Esophagus squamous epithelium (tissue), 5 donors: ENCODE measurements around the gene NR1H2. TPM values are rescaled to one million over a fixed set of nuclear protein-coding genes. Genes with fewer than 3 reads are reported as not detected.
"Not testable (repeated sequence)": the region's sequence is repeated elsewhere in the genome, so short reads cannot be mapped to it uniquely, and the experiment has no call there.

ENCODE experiments used
- DNase-seq: peaks from one replicate; lab custom pipeline; 2025; lab: John Stamatoyannopoulos, UW
- H3K27ac ChIP-seq, 4 donors: fragments of 200-600 bp; sonication (generic); one replicate each; pipeline ENCODE4 v1.5.1; 2016 to 2019; ENCODE audit warnings: mild to moderate bottlenecking in 1 of 4
- H3K27me3 ChIP-seq, 4 donors: fragments of 200-600 bp; sonication (generic); 1 replicate in 3 of 4; 2 replicates in 1 of 4; pipeline versions ENCODE4 v1.5.1 to v1.6.0; 2017 to 2021; ENCODE audit warnings: antibody characterized with exemption in 1 of 4
- H3K36me3 ChIP-seq, 3 donors: fragments of 200-600 bp; sonication (generic); one replicate each; pipeline ENCODE4 v1.5.1; 2016 to 2019
- H3K4me1 ChIP-seq, 3 donors: fragments of 200-600 bp; sonication (generic); one replicate each; pipeline ENCODE4 v1.5.1; 2017 to 2019
- H3K4me3 ChIP-seq, 4 donors: fragments of 200-600 bp; sonication (generic); 1 replicate in 3 of 4; 2 replicates in 1 of 4; pipeline ENCODE4 v1.5.1; 2016 to 2019; ENCODE audit warnings: mild to moderate bottlenecking in 2 of 4, moderate library complexity in 1 of 4
- H3K9me3 ChIP-seq, 3 donors: fragments of 200-600 bp; sonication (generic); one replicate each; pipeline ENCODE4 v1.5.1; 2016 to 2019
- POLR2A ChIP-seq, 4 donors: fragments of 450-650 bp; IDR thresholded peaks; one replicate each; pipeline ENCODE4 v1.6.1; 2017; ENCODE audit warnings: antibody characterized with exemption in 4 of 4, mild to moderate bottlenecking in 4 of 4, moderate library complexity in 3 of 4
- WGBS, 2 donors: methylation state at CpG; one replicate each; pipeline ENCODE4 v1.1.5; 2018; 5-methylcytosine and 5-hydroxymethylcytosine counted together
- intact Hi-C: fragments of 100-400 bp; cut with DNase I; formaldehyde crosslinking; loops from one replicate; pipeline ENCODE4 v1.15.0; 2022
- total RNA-seq, 4 donors: library from RNA; depleted of rRNA; stranded (reverse); fragments of >200 nt; gene quantifications; one replicate each; pipeline ENCODE4 v1.1.0, GENCODE V29; 2016
- TF ChIP-seq, protein P1 (sequence below), 6 experiments: fragments of 450-650 bp in 4 of 6; fragments of 200-600 bp in 2 of 6; sonication (generic) in 2 of 6; IDR thresholded peaks; one replicate each; pipeline ENCODE4 v1.5.1; 2016 to 2019; ENCODE audit warnings: antibody characterized with exemption in 6 of 6, mild to moderate bottlenecking in 4 of 6, moderate library complexity in 4 of 6
- donor health status: DM: yes; HTN: yes; CAD: no.

Gene NR1H2
- total RNA-seq, 4 donors from 2014 or later = 48.6 to 84.1 (median 68.1) TPM

DNA sequence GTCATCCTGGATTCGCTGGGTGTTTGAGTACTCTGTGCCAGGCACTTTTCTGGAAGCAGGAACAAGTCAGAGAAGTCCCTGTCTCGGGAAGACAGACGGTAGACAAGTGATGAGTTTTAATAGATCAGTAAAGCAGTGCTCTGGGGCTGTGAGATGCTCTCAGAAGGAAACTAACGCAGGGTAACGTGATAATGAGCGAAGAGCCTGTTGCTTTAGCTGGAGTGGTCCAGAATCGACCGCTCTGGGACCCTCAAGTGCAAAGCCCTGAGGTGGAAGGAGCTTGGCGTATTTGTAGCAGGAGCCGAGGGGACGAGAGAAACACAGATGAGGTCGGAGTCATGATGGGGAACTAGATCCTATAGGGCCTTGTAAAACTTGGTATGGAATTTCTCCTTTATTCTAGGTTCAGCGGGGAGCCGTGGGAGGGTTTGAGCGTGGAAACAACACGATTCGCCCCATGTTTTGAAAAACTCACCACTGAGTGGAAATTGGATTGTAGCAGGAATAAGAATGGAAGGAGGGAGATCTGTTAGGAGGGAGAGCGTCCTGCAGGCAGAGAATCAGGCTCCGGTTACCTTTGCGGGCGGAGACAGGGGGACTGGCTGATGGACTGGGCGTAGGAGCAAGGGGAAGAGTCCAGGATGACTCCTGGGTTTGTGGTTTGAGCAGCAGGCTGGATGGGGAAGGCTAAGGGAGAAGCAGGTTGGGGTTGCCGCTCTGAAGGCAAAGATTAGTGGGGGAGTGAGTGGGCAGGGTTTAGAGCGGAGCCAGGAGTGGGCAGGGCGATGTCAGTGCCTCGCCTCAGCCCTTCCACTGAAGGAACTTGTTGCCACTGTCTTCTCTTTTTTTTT lies 8.7 kb downstream of the NR1H2 start:
- Histone ChIP-seq H3K27ac (peak overlapping the region; percentile 75 to 94 (median 91)), H3K4me3 (peak overlapping the region; percentile 60 to 95 (median 83)), H3K4me1 (peaks cover 12 to 37% (median 13%) of the 10 kb centered on the region in 3 donors), H3K27me3 (no peaks in the 10 kb centered on the region), H3K9me3 (no peaks in the 10 kb centered on the region), H3K36me3 (peaks cover 10 to 49% (median 27%) of the 10 kb centered on the region in 3 donors)
- 6 to 10% methylated on average over 26 of the region's 26 CpGs for WGBS, 2 donors
- intact Hi-C loops = no loop called here
- TF ChIP-seq, protein P1, sequence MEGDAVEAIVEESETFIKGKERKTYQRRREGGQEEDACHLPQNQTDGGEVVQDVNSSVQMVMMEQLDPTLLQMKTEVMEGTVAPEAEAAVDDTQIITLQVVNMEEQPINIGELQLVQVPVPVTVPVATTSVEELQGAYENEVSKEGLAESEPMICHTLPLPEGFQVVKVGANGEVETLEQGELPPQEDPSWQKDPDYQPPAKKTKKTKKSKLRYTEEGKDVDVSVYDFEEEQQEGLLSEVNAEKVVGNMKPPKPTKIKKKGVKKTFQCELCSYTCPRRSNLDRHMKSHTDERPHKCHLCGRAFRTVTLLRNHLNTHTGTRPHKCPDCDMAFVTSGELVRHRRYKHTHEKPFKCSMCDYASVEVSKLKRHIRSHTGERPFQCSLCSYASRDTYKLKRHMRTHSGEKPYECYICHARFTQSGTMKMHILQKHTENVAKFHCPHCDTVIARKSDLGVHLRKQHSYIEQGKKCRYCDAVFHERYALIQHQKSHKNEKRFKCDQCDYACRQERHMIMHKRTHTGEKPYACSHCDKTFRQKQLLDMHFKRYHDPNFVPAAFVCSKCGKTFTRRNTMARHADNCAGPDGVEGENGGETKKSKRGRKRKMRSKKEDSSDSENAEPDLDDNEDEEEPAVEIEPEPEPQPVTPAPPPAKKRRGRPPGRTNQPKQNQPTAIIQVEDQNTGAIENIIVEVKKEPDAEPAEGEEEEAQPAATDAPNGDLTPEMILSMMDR (IDR thresholded peaks at IDR 0.05) = no peak
- no peak for TF ChIP-seq POLR2A (IDR thresholded peaks at IDR 0.05)
- no peak for DNase-seq

GRCh38 chr19:50387176-50387867 lies 11.1 kb downstream of the NR1H2 start:
- 81 to 84% methylated on average over 13 to 21 of the region's 21 CpGs for WGBS, 2 donors
- H3K36me3 ChIP-seq = peaks cover 5 to 33% (median 7%) of the 10 kb centered on the region in 3 donors
- H3K27me3 ChIP-seq = no peaks in the 10 kb centered on the region
- DNase-seq = no peak
- intact Hi-C loops = no loop called here
- no peaks in the 10 kb centered on the region for H3K9me3 ChIP-seq
- TF ChIP-seq POLR2A (IDR thresholded peaks at IDR 0.05) = no peak
- TF ChIP-seq, protein P1 (IDR thresholded peaks at IDR 0.05) = no peak
- H3K4me1 ChIP-seq = peaks cover 12 to 27% (median 13%) of the 10 kb centered on the region in 3 donors
- no peak overlapping the region for H3K4me3 ChIP-seq
- no peak overlapping the region for H3K27ac ChIP-seq

DNA sequence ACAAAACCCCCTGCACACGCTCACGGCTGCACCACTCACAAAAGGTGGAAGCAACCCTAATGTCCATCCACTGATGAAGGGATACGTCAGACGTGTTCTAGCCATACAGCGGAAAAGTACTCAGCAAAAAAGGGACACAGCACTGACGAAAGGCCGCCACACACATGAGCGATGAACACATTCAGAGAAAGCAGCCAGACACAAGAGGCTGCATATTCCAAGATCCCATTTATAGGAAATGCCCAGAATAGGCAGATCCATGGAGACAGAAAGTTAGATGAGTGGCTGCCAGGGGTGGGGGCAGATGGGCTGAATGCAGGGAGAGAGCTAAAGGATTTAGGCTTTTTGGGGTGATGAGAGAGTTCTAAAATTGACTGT lies 11.6 kb downstream of the NR1H2 start:
- no peak for DNase-seq
- WGBS, 2 donors = 83 to 89% methylated on average over 7 to 8 of the region's 8 CpGs
- H3K4me1 ChIP-seq = peaks cover 12 to 27% (median 13%) of the 10 kb centered on the region in 3 donors
- H3K36me3 ChIP-seq = peaks cover 1 to 33% (median 5%) of the 10 kb centered on the region in 3 donors
- H3K9me3 ChIP-seq = no peaks in the 10 kb centered on the region
- TF ChIP-seq, protein P1 (IDR thresholded peaks at IDR 0.05) = no peak
- TF ChIP-seq POLR2A (IDR thresholded peaks at IDR 0.05) = no peak
- H3K27me3 ChIP-seq = no peaks in the 10 kb centered on the region
- intact Hi-C loops = no loop called here
- H3K27ac ChIP-seq = no peak overlapping the region
- no peak overlapping the region for H3K4me3 ChIP-seq

- H3K27ac ChIP-seq, intact Hi-C loops: not testable (repeated sequence)
- 82 to 100% methylated on average over 3 of the region's 3 CpGs for WGBS, 2 donors
These were observed 14.0 kb downstream of the NR1H2 start for GRCh38 chr19:50390295-50390694.

GRCh38 chr19:50390952-50391351 lies 14.7 kb downstream of the NR1H2 start:
- H3K27me3 ChIP-seq, H3K4me1 ChIP-seq, H3K9me3 ChIP-seq, DNase-seq, intact Hi-C loops, H3K4me3 ChIP-seq, H3K27ac ChIP-seq: not testable (repeated sequence)
- peaks cover 0 to 49% (median 5%) of the 10 kb centered on the region in 3 donors for H3K36me3 ChIP-seq
- 80 to 94% methylated on average over 1 to 3 of the region's 23 CpGs for WGBS, 2 donors

More at GRCh38 chr19:50390295-50390694, 14.0 kb downstream of the NR1H2 start:
- H3K4me1 ChIP-seq, H3K27me3 ChIP-seq, H3K9me3 ChIP-seq, DNase-seq, H3K4me3 ChIP-seq: not testable (repeated sequence)
- H3K36me3 ChIP-seq = peaks cover 0 to 49% (median 5%) of the 10 kb centered on the region in 3 donors

GRCh38 chr19:50392759-50393158 lies 16.5 kb downstream of the NR1H2 start:
- Histone ChIP-seq H3K27ac (no peak overlapping the region), H3K4me1 (no peaks in the 10 kb centered on the region), H3K27me3 (no peaks in the 10 kb centered on the region), H3K9me3 (no peaks in the 10 kb centered on the region), H3K36me3 (peaks cover 0 to 34% (median 0%) of the 10 kb centered on the region in 3 donors), H3K4me3 (no peak overlapping the region)
- intact Hi-C loops = no loop called here
- no peak for DNase-seq
- 83 to 93% methylated on average over 5 of the region's 5 CpGs for WGBS, 2 donors
- no peak for TF ChIP-seq POLR2A (IDR thresholded peaks at IDR 0.05)
